HG02973 (cell line): ENCODE data around the gene TLDC2.

Experiments
- ATAC-seq: cut with Tn5 transposase; IDR thresholded peaks from one replicate; pipeline ENCODE4 v1.9.1; 2021; ENCODE audit warnings: moderate library complexity; ENCODE audit not compliant: unreplicated experiment

The TLDC2 gene

GRCh38 chr20:36849333-36850065, 26.4 kb upstream of the TLDC2 start:
- ATAC-seq = no peak

- ATAC-seq = no peak
These were observed 25.2 kb upstream of the TLDC2 start for GRCh38 chr20:36850759-36851158.

GRCh38 chr20:36851490-36851889, 24.4 kb upstream of the TLDC2 start:
- no peak for ATAC-seq

GRCh38 chr20:36852187-36852586, 23.8 kb upstream of the TLDC2 start:
- ATAC-seq = no peak

- no peak for ATAC-seq
These were observed 21.3 kb upstream of the TLDC2 start for GRCh38 chr20:36854348-36855240.

GRCh38 chr20:36855241-36855657, 20.7 kb upstream of the TLDC2 start:
- no peak for ATAC-seq

GRCh38 chr20:36856195-36856594, 19.7 kb upstream of the TLDC2 start:
- ATAC-seq = no peak

GRCh38 chr20:36856691-36857635, 19.0 kb upstream of the TLDC2 start:
- ATAC-seq = no peak

GRCh38 chr20:36859282-36859555, 16.7 kb upstream of the TLDC2 start:
- no peak for ATAC-seq

GRCh38 chr20:36859700-36860330, 16.1 kb upstream of the TLDC2 start:
- no peak for ATAC-seq

- ATAC-seq = no peak
These were observed 15.6 kb upstream of the TLDC2 start for GRCh38 chr20:36860339-36860738.

GRCh38 chr20:36860811-36861624, 14.9 kb upstream of the TLDC2 start:
- no peak for ATAC-seq

GRCh38 chr20:36861625-36861874, 14.4 kb upstream of the TLDC2 start:
- ATAC-seq = no peak

GRCh38 chr20:36861875-36862801, 13.8 kb upstream of the TLDC2 start:
- ATAC-seq = no peak

GRCh38 chr20:36862857-36863668, 12.9 kb upstream of the TLDC2 start:
- ATAC-seq = peak; percentile 42

GRCh38 chr20:36865076-36865860, 10.7 kb upstream of the TLDC2 start:
- no peak for ATAC-seq

GRCh38 chr20:36865861-36866149, 10.1 kb upstream of the TLDC2 start:
- no peak for ATAC-seq

- ATAC-seq = no peak
These were observed 9.8 kb upstream of the TLDC2 start for GRCh38 chr20:36866164-36866563.
